ENCODE data around the gene LRP2.
A peak's percentile ranks its signal among the peaks of the same experiment; 100 is the strongest.

The LRP2 gene

GRCh38 chr2:169129703-169130243, 232.6 kb downstream of the LRP2 start:
- no peak for DNase-seq (ENCODE audit: low read depth in 2 of 2)

GRCh38 chr2:169119851-169120250, 242.5 kb downstream of the LRP2 start:
- DNase-seq (ENCODE audit: low read depth in 2 of 2), result no peak

GRCh38 chr2:169119123-169119760, 243.1 kb downstream of the LRP2 start:
- no peak for DNase-seq (ENCODE audit: low read depth in 2 of 2)

- DNase-seq (ENCODE audit: low read depth in 2 of 2), result no peak
Measured at GRCh38 chr2:169118060-169118459, 244.3 kb downstream of the LRP2 start.

- no peak for DNase-seq (ENCODE audit: low read depth in 2 of 2)
Measured at GRCh38 chr2:169116993-169117392, 245.3 kb downstream of the LRP2 start.

- no peak for DNase-seq (ENCODE audit: low read depth in 2 of 2)
Measured at GRCh38 chr2:169116327-169116726, 246.0 kb downstream of the LRP2 start.

- DNase-seq (ENCODE audit: low read depth in 2 of 2), result no peak
Measured at GRCh38 chr2:169114056-169114455, 248.3 kb downstream of the LRP2 start.

- no peak for DNase-seq (ENCODE audit: low read depth in 2 of 2)
Measured at GRCh38 chr2:169112841-169113240, 249.5 kb downstream of the LRP2 start.

GRCh38 chr2:169110916-169111315, 251.4 kb downstream of the LRP2 start:
- no peak for DNase-seq (ENCODE audit: low read depth in 2 of 2)

- DNase-seq (ENCODE audit: low read depth in 2 of 2), result no peak
Measured at GRCh38 chr2:169110419-169110818, 251.9 kb downstream of the LRP2 start.

GRCh38 chr2:169109502-169110409, 252.6 kb downstream of the LRP2 start:
- DNase-seq (ENCODE audit: low read depth in 2 of 2), result peak; percentile 66 to 71

- DNase-seq (ENCODE audit: low read depth in 2 of 2), result no peak
Measured at GRCh38 chr2:169108099-169108884, 254.0 kb downstream of the LRP2 start.

GRCh38 chr2:169107645-169108044, 254.7 kb downstream of the LRP2 start:
- no peak for DNase-seq (ENCODE audit: low read depth in 2 of 2)

GRCh38 chr2:169106563-169107545, 255.5 kb downstream of the LRP2 start:
- no peak for DNase-seq (ENCODE audit: low read depth in 2 of 2)

- no peak for DNase-seq (ENCODE audit: low read depth in 2 of 2)
Measured at GRCh38 chr2:169106134-169106533, 256.2 kb downstream of the LRP2 start.

- no peak for DNase-seq (ENCODE audit: low read depth in 2 of 2)
Measured at GRCh38 chr2:169105476-169105875, 256.9 kb downstream of the LRP2 start.

- DNase-seq (ENCODE audit: low read depth in 2 of 2), result no peak
Measured at GRCh38 chr2:169104848-169105247, 257.5 kb downstream of the LRP2 start.

GRCh38 chr2:169095621-169096105, 266.7 kb downstream of the LRP2 start:
- no peak for DNase-seq (ENCODE audit: low read depth in 2 of 2)

GRCh38 chr2:169094676-169095075, 267.7 kb downstream of the LRP2 start:
- no peak for DNase-seq (ENCODE audit: low read depth in 2 of 2)

- no peak for DNase-seq (ENCODE audit: low read depth in 2 of 2)
Measured at GRCh38 chr2:169093535-169093934, 268.8 kb downstream of the LRP2 start.
